CD4-positive, CD25-positive, alpha-beta regulatory T cell (primary cell): ENCODE measurements around the gene SV2B. TPM values are rescaled to one million over a fixed set of nuclear protein-coding genes. Genes with fewer than 3 reads are reported as not detected.

Source experiments
- ATAC-seq, 2 donors: fragments of 150-1000 bp; cut with Tn5 transposase; one replicate each; pipeline ENCODE4 v1.10.0; 2021; ENCODE audit warnings: low read depth in 2 of 2, moderate number of reproducible peaks in 2 of 2, moderate library complexity in 1 of 2
- DNase-seq, 3 donors: peaks; one replicate each; pipeline versions ENCODE4 v3.0.0 to v3.0.0-alpha.2; 2012 to 2022; ENCODE audit warnings: mixed read lengths in 1 of 3
- H3K27ac ChIP-seq: one replicate; pipeline ENCODE4 v1.7.0; 2013; ENCODE audit warnings: mild to moderate bottlenecking, low read length; ENCODE audit not compliant: insufficient read depth, poor library complexity, severe bottlenecking
- H3K27me3 ChIP-seq: one replicate; pipeline ENCODE4 v1.7.0; 2013; ENCODE audit warnings: low read length; ENCODE audit not compliant: control insufficient read depth, insufficient read depth
- H3K36me3 ChIP-seq: one replicate; pipeline ENCODE4 v1.7.0; 2013; ENCODE audit warnings: mild to moderate bottlenecking, low read length, moderate library complexity; ENCODE audit not compliant: control insufficient read depth, insufficient read depth
- H3K4me1 ChIP-seq: 2 replicates; pipeline ENCODE4 v1.7.0; 2013; ENCODE audit warnings: mild to moderate bottlenecking, low read length; ENCODE audit not compliant: insufficient read depth, control insufficient read depth, poor library complexity, severe bottlenecking
- H3K4me3 ChIP-seq: one replicate; pipeline ENCODE4 v1.7.0; 2013; ENCODE audit warnings: low read depth, mild to moderate bottlenecking, low read length, moderate library complexity
- H3K9me3 ChIP-seq, 2 experiments: 1 replicate in 1 of 2; 2 replicates in 1 of 2; pipeline ENCODE4 v1.7.0; 2013; ENCODE audit warnings: low read length in 2 of 2, mild to moderate bottlenecking in 1 of 2, moderate library complexity in 1 of 2; ENCODE audit not compliant: control insufficient read depth in 2 of 2
- H3K27ac Mint-ChIP-seq, 3 donors: one replicate each; pipeline ENCODE4 v1.8.0; 2020 to 2022; ENCODE audit warnings: mild to moderate bottlenecking in 3 of 3, mixed read lengths in 3 of 3, moderate library complexity in 2 of 3
- H3K27me3 Mint-ChIP-seq: one replicate; pipeline ENCODE4 v1.8.0; 2022; ENCODE audit warnings: mild to moderate bottlenecking, mixed read lengths
- H3K36me3 Mint-ChIP-seq: one replicate; pipeline ENCODE4 v1.8.0; 2020; ENCODE audit warnings: mixed read lengths
- H3K4me1 Mint-ChIP-seq, 4 donors: one replicate each; pipeline ENCODE4 v1.8.0; 2020 to 2022; ENCODE audit warnings: mixed read lengths in 4 of 4, mild to moderate bottlenecking in 1 of 4
- H3K4me3 Mint-ChIP-seq, 4 donors: one replicate each; pipeline ENCODE4 v1.8.0; 2020 to 2022; ENCODE audit warnings: mild to moderate bottlenecking in 4 of 4, mixed read lengths in 4 of 4, moderate library complexity in 3 of 4
- H3K9me3 Mint-ChIP-seq, 7 donors: one replicate each; pipeline ENCODE4 v1.8.0; 2020 to 2022; ENCODE audit warnings: mixed read lengths in 7 of 7, mild to moderate bottlenecking in 3 of 7, moderate library complexity in 2 of 7
- polyA plus RNA-seq, 4 donors: library from polyadenylated mRNA; unstranded; fragments of 300-500 nt; fragmentation: Illumina TruSeq; gene quantifications; one replicate each; pipeline ENCODE4 v1.2.3, GENCODE V29; 2021
- total RNA-seq: library from RNA; stranded (reverse); gene quantifications from one replicate; pipeline ENCODE4 v1.2.3, GENCODE V29; 2022

SV2B gene
- total and polyA plus RNA-seq, 5 donors from 2014 or later, result 0.06 TPM; not detected in 4

DNA sequence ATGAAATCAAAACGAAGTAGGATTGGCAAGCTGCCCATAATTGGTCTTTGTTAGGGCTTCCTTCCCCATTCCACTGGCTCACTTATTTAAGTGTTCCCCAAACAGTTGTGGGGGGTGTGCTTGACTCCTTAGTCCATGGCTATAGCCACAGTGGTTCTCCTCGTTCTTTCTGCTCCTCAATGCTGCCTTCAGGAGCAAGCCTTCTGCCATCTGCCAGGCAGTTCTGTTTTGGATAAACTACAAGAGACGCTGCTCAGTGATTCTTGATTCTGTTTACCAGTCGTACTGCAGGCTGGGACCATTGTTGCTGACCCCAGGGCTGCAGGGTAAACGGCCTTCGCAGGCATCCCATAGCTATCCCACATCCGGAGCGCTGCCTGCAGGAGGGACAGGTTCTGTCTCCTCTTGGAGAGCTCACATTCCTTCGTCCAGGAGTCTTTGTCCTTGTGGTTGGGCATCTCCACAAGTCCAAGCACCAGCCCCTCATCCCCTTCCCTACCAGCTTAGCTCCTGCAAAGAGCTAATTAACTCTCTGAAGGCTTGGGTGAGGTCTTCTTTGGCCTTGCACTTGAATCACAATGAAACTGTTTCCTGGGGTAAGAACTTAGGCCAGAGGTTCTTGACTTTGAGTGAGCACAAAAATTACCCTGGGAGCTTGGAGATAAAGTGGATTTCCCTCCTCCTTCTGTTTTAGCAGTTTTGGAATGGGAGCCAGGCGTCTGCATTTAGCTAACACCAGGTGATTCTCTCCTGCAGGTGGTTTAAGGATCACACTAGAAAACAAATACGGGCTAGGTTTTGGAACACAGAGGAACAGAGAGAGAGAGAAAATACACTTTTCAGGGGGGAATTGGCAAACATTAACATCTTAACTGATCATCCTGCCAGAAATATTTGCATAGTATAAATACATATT is 114.9 kb downstream of the SV2B start:
- Mint-ChIP-seq H3K36me3 (no peaks in the 10 kb centered on the region), H3K4me1 (no peaks in the 10 kb centered on the region), H3K4me3 (no peak overlapping the region), H3K27me3 (peaks cover 24% of the 10 kb centered on the region), H3K27ac (no peak overlapping the region), H3K9me3 (peaks cover 0 to 6% (median 2%) of the 10 kb centered on the region in 7 donors)
- Histone ChIP-seq H3K4me1 (no peaks in the 10 kb centered on the region), H3K4me3 (no peak overlapping the region), H3K36me3 (no peaks in the 10 kb centered on the region), H3K27ac (no peak overlapping the region), H3K27me3 (peaks cover 3% of the 10 kb centered on the region), H3K9me3 (no peaks in the 10 kb centered on the region)
- ATAC-seq, result no peak
- no peak for DNase-seq

DNA sequence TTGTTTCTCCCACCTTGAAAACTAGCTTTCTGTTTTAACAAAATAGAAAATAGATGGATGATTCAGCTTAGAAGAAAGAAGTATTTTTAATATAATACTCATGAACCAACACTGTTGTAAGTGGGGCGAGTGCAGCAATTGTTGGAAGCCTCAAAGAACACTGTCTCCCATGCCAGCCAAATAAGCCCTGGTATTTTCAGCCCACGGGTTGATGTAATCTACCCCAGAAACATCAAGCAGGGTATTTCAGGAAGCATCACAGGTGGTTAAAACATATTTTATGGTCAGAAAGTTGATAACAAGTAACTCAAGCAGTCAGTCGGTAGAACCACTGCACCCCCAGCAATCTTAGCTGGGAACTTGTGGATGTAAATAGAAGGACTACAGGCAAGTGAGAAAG is 115.9 kb downstream of the SV2B start:
- Histone ChIP-seq H3K4me3 (no peak overlapping the region), H3K4me1 (no peaks in the 10 kb centered on the region), H3K27ac (no peak overlapping the region), H3K36me3 (no peaks in the 10 kb centered on the region), H3K9me3 (no peaks in the 10 kb centered on the region), H3K27me3 (peaks cover 5% of the 10 kb centered on the region)
- peaks cover 15% of the 10 kb centered on the region for H3K27me3 Mint-ChIP-seq
- no peak for DNase-seq
- no peak overlapping the region for H3K4me3 Mint-ChIP-seq
- peaks cover 0 to 6% (median 1%) of the 10 kb centered on the region in 7 donors for H3K9me3 Mint-ChIP-seq
- no peaks in the 10 kb centered on the region for H3K36me3 Mint-ChIP-seq
- no peaks in the 10 kb centered on the region for H3K4me1 Mint-ChIP-seq
- H3K27ac Mint-ChIP-seq, result no peak overlapping the region
- no peak for ATAC-seq

- Histone ChIP-seq H3K4me3 (no peak overlapping the region), H3K27me3 (peaks cover 2% of the 10 kb centered on the region), H3K27ac (no peak overlapping the region), H3K36me3 (no peaks in the 10 kb centered on the region), H3K9me3 (no peaks in the 10 kb centered on the region), H3K4me1 (no peaks in the 10 kb centered on the region)
- Mint-ChIP-seq H3K27ac (no peak overlapping the region), H3K9me3 (peaks cover 0 to 2% (median 0%) of the 10 kb centered on the region in 7 donors), H3K4me1 (no peaks in the 10 kb centered on the region), H3K36me3 (no peaks in the 10 kb centered on the region), H3K4me3 (no peak overlapping the region), H3K27me3 (peaks cover 13% of the 10 kb centered on the region)
- no peak for ATAC-seq
- no peak for DNase-seq
These were observed 119.1 kb downstream of the SV2B start for GRCh38 chr15:91219206-91219605.

GRCh38 chr15:91222052-91222451 is 122.0 kb downstream of the SV2B start:
- H3K27me3 ChIP-seq, result peaks cover 5% of the 10 kb centered on the region
- Mint-ChIP-seq H3K36me3 (no peaks in the 10 kb centered on the region), H3K9me3 (peaks cover 0 to 3% (median 0%) of the 10 kb centered on the region in 7 donors), H3K4me1 (no peaks in the 10 kb centered on the region), H3K27me3 (peaks cover 9% of the 10 kb centered on the region), H3K4me3 (no peak overlapping the region), H3K27ac (no peak overlapping the region)
- ATAC-seq, result no peak
- H3K4me1 ChIP-seq, result no peaks in the 10 kb centered on the region
- H3K27ac ChIP-seq, result no peak overlapping the region
- H3K4me3 ChIP-seq, result no peak overlapping the region
- DNase-seq, result no peak
- no peaks in the 10 kb centered on the region for H3K9me3 ChIP-seq
- H3K36me3 ChIP-seq, result no peaks in the 10 kb centered on the region

DNA sequence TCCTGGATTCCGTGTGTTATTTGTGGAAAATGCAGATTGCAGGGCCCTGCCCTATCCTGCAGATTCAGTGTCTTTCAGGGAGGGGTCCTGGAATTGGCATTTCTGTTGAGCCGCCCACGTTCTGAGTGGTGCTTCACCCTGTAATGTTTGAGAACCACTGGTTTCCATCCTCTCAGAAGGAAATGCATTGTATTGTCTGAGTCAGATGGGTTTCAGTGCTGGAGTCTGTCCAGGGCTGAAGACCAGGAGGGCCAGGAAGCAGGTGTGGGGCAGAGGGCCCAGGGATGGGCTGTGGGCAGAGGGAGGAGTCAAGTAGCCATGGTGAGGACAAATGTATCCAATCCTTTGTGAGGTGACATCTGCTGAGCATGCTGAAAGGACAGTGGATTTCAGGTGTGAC is 123.8 kb downstream of the SV2B start:
- Mint-ChIP-seq H3K4me1 (no peaks in the 10 kb centered on the region), H3K27me3 (peaks cover 9% of the 10 kb centered on the region), H3K36me3 (no peaks in the 10 kb centered on the region), H3K4me3 (no peak overlapping the region), H3K9me3 (peaks cover 0 to 4% (median 0%) of the 10 kb centered on the region in 7 donors), H3K27ac (no peak overlapping the region)
- H3K4me3 ChIP-seq, result no peak overlapping the region
- no peak overlapping the region for H3K27ac ChIP-seq
- no peaks in the 10 kb centered on the region for H3K9me3 ChIP-seq
- no peaks in the 10 kb centered on the region for H3K36me3 ChIP-seq
- DNase-seq (no peak), ATAC-seq (no peak)
- peaks cover 7% of the 10 kb centered on the region for H3K27me3 ChIP-seq
- no peaks in the 10 kb centered on the region for H3K4me1 ChIP-seq

DNA sequence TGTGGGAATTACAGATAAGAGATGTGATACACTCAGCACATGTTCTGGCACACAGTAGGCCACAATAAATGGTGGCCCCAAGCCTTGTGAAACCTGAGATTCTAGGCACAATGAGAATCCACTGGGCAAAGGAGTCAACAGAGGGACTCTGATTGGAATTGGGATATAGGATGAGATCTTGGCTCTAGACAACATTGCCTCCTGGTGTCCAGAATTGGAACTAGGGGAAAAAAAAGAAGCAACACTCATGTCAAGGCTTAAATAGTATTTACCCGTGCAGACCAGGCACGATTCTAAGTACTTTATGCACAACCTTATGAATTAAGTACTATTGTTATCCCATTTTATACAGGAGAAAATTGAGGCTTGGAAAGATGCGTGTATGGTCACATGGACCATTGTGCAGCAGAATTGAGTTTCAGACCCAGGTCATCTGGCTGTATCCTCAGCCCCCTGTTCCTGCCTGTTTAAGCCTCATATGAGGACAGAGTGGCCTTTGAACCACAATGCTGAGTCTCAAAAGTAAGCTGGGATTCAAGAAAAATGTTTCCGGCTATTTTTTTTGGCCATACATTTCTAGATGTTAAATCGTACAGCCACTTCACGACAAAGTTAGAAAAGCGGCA is 124.8 kb downstream of the SV2B start:
- Mint-ChIP-seq H3K36me3 (no peaks in the 10 kb centered on the region), H3K9me3 (peaks cover 0 to 4% (median 0%) of the 10 kb centered on the region in 7 donors), H3K4me3 (no peak overlapping the region), H3K27me3 (peaks cover 13% of the 10 kb centered on the region), H3K27ac (no peak overlapping the region), H3K4me1 (no peaks in the 10 kb centered on the region)
- H3K4me1 ChIP-seq, result no peaks in the 10 kb centered on the region
- DNase-seq (peak in 1 of 3 donors; percentile 26), ATAC-seq (no peak)
- H3K9me3 ChIP-seq, result no peaks in the 10 kb centered on the region
- H3K36me3 ChIP-seq, result no peaks in the 10 kb centered on the region
- H3K27me3 ChIP-seq, result peaks cover 7% of the 10 kb centered on the region
- no peak overlapping the region for H3K27ac ChIP-seq
- no peak overlapping the region for H3K4me3 ChIP-seq

- H3K27ac ChIP-seq, result no peak overlapping the region
- peaks cover 5% of the 10 kb centered on the region for H3K27me3 ChIP-seq
- H3K9me3 Mint-ChIP-seq, result peaks cover 0 to 4% (median 0%) of the 10 kb centered on the region in 7 donors
- H3K27me3 Mint-ChIP-seq, result peaks cover 15% of the 10 kb centered on the region
- H3K4me3 Mint-ChIP-seq, result no peak overlapping the region
- H3K4me1 ChIP-seq, result no peaks in the 10 kb centered on the region
- H3K4me3 ChIP-seq, result no peak overlapping the region
- H3K4me1 Mint-ChIP-seq, result no peaks in the 10 kb centered on the region
- H3K27ac Mint-ChIP-seq, result no peak overlapping the region
- H3K9me3 ChIP-seq, result no peaks in the 10 kb centered on the region
- DNase-seq (no peak), ATAC-seq (no peak)
- H3K36me3 Mint-ChIP-seq, result no peaks in the 10 kb centered on the region
- H3K36me3 ChIP-seq, result no peaks in the 10 kb centered on the region
These were observed 125.7 kb downstream of the SV2B start for GRCh38 chr15:91225741-91226140.
